Neural crest cell (in vitro differentiated cells): Measurements from ENCODE around the gene PKP4. TPM values are rescaled to one million over a fixed set of nuclear protein-coding genes. Genes with fewer than 3 reads are reported as not detected.

Experiments used
- DNase-seq: peaks from one replicate; pipeline ENCODE4 v3.0.0; 2021; ENCODE audit warnings: low read depth, mixed read lengths, low spot score
- H3K27ac Mint-ChIP-seq: one replicate; pipeline ENCODE4 v1.8.0; 2021; ENCODE audit warnings: mild to moderate bottlenecking, mixed read lengths; ENCODE audit not compliant: unreplicated experiment
- H3K27me3 Mint-ChIP-seq: 2 replicates; pipeline ENCODE4 v1.8.0; 2021; ENCODE audit warnings: low read depth, mild to moderate bottlenecking, mixed read lengths
- H3K36me3 Mint-ChIP-seq: 2 replicates; pipeline ENCODE4 v1.8.0; 2021; ENCODE audit warnings: low read depth, mild to moderate bottlenecking, mixed read lengths
- H3K4me1 Mint-ChIP-seq: 2 replicates; pipeline ENCODE4 v1.8.0; 2021; ENCODE audit warnings: mixed read lengths
- H3K4me3 Mint-ChIP-seq: one replicate; pipeline ENCODE4 v1.8.0; 2021; ENCODE audit warnings: mild to moderate bottlenecking, mixed read lengths
- H3K9me3 Mint-ChIP-seq: 2 replicates; pipeline ENCODE4 v1.8.0; 2021; ENCODE audit warnings: mixed read lengths
- total RNA-seq: library from RNA; stranded (reverse); gene quantifications from 2 replicates; pipeline ENCODE4 v1.2.1, GENCODE V29; 2021
- TF ChIP-seq, protein P1 (sequence below): fragments of 200-600 bp; sonication (generic); conservative IDR thresholded peaks from 2 replicates; pipeline ENCODE4 v1.5.0; 2021; ENCODE audit warnings: antibody characterized with exemption, mild to moderate bottlenecking

The PKP4 gene
- total RNA-seq, 1 donor from 2014 or later = 52.7 TPM

DNA sequence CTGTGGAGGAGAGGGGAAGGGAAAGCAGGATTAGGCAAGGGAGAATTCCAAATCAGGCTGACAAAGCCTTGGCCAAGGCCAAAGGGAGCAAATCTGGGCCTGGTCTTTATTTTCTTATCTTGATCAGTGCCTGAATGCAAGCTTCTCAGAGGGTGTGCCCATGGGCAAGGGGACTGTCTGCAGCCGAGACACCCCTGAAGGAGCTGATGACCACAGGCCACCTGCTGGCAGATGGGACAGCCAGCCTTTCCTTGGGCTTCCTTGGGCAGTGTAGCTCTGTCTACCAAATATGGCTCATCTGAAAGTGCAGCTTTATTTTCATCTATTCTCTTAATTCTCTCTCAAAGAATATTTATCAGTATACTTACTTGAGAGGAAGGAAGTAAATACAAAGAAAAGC is 117.0 kb downstream of the PKP4 start:
- Mint-ChIP-seq H3K27me3 (no peaks in the 10 kb centered on the region), H3K27ac (no peak overlapping the region), H3K9me3 (peaks cover 9% of the 10 kb centered on the region), H3K4me3 (no peak overlapping the region), H3K4me1 (peaks cover 7% of the 10 kb centered on the region), H3K36me3 (peaks cover 11% of the 10 kb centered on the region)
- TF ChIP-seq, protein P1, sequence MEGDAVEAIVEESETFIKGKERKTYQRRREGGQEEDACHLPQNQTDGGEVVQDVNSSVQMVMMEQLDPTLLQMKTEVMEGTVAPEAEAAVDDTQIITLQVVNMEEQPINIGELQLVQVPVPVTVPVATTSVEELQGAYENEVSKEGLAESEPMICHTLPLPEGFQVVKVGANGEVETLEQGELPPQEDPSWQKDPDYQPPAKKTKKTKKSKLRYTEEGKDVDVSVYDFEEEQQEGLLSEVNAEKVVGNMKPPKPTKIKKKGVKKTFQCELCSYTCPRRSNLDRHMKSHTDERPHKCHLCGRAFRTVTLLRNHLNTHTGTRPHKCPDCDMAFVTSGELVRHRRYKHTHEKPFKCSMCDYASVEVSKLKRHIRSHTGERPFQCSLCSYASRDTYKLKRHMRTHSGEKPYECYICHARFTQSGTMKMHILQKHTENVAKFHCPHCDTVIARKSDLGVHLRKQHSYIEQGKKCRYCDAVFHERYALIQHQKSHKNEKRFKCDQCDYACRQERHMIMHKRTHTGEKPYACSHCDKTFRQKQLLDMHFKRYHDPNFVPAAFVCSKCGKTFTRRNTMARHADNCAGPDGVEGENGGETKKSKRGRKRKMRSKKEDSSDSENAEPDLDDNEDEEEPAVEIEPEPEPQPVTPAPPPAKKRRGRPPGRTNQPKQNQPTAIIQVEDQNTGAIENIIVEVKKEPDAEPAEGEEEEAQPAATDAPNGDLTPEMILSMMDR = no peak
- DNase-seq = no peak

DNA sequence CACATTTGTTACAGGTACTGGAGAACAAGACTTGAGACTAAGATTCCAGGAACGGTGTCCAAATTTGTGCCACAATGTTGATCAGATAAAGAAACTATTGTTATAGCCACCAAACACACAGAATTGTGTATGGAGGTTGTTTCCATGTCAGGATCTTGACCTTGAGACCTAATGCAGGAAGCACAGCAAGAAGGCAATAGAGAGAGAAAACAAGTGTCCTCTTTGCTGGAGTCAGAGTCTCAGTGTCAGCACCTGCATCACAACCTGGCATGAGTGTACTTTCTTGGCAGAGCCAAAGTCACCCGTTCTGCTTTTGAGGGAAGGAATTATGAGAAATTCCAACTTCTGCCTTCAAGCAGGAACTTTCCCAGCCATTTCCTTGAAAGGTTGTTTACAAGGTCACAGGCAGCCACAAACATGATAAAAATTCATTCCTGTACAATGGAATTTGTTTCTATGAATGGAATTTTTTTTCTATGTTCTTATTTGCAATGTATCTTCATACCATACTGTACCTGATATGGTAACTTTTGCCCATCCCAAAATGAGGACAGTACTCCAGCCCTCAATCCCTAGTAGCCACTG is 118.4 kb downstream of the PKP4 start:
- H3K36me3 Mint-ChIP-seq = peaks cover 15% of the 10 kb centered on the region
- no peak for DNase-seq
- H3K4me3 Mint-ChIP-seq = no peak overlapping the region
- TF ChIP-seq, protein P1 = no peak
- peaks cover 7% of the 10 kb centered on the region for H3K4me1 Mint-ChIP-seq
- peaks cover 9% of the 10 kb centered on the region for H3K9me3 Mint-ChIP-seq
- H3K27me3 Mint-ChIP-seq = no peaks in the 10 kb centered on the region
- H3K27ac Mint-ChIP-seq = no peak overlapping the region

DNA sequence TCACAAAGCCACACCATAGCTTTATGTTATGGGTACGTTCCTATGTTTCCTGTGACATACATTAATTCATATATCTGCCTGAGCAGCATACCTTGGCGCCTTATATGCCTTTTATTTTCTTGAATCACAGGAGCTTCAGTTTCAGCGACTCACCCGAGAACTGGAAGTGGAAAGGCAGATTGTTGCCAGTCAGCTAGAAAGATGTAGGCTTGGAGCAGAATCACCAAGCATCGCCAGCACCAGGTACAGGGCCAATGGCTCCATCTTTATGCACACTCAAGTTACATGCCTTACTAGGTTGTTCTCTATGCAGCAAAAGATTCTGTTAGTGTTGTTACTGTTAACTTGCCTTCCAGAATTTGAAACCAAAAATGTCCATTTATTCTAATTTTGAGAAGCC is 120.4 kb downstream of the PKP4 start:
- TF ChIP-seq, protein P1 = no peak
- Mint-ChIP-seq H3K9me3 (peaks cover 5% of the 10 kb centered on the region), H3K27me3 (no peaks in the 10 kb centered on the region), H3K27ac (no peak overlapping the region), H3K4me1 (peaks cover 7% of the 10 kb centered on the region), H3K36me3 (peaks cover 9% of the 10 kb centered on the region), H3K4me3 (no peak overlapping the region)
- DNase-seq = no peak

DNA sequence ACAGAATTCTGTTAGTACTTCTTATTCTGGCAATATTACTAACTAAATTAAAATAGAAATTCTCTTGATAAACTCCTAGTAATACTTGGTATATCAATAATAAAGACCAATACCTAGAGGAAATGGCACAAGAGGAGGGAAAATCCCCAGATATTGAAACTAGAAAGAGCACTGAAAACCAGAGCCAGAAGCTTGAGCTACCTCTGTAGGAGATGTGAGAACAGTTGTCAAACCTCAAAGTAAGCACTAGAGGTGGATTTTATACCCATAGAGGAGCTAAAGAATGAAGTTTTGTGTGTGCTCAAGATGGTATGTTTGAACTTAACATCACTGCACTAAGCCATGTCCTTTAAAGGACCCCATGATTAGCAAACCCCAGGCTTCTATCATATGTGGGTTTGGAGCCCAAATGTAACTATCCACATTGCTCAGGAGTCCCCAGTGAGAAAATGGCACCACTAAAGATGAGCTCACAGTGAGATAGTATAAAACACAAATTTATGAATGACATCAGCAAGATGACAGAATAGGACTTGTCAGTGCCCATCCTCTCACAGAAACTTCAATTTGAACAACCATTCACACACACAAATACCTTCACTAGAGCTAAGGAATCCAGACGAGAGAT is 122.1 kb downstream of the PKP4 start:
- no peak for DNase-seq
- no peak overlapping the region for H3K27ac Mint-ChIP-seq
- H3K36me3 Mint-ChIP-seq = peaks cover 4% of the 10 kb centered on the region
- H3K4me3 Mint-ChIP-seq = no peak overlapping the region
- peaks cover 7% of the 10 kb centered on the region for H3K4me1 Mint-ChIP-seq
- no peaks in the 10 kb centered on the region for H3K9me3 Mint-ChIP-seq
- TF ChIP-seq, protein P1 = no peak
- no peaks in the 10 kb centered on the region for H3K27me3 Mint-ChIP-seq

DNA sequence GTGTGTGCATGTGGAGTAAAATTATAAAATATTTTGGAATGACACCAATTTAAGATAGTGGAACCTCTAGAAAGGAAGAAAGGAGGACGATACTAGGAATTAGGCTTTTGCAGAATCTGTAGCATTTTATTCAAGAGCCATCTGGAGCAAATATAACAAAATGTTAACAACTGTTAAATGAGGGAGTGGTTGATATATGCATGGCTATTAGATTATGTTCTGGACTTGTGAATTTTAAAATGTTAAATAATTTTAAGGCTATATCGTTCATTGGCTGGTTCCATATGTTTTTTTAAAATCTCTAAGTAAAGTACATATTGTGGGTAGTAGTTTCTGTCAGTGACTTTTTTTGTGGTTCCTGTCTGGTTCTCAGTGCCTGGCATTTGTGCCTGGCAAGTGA is 123.2 kb downstream of the PKP4 start:
- H3K4me3 Mint-ChIP-seq = no peak overlapping the region
- peaks cover 8% of the 10 kb centered on the region for H3K36me3 Mint-ChIP-seq
- TF ChIP-seq, protein P1 = no peak
- peaks cover 3% of the 10 kb centered on the region for H3K4me1 Mint-ChIP-seq
- no peak overlapping the region for H3K27ac Mint-ChIP-seq
- H3K27me3 Mint-ChIP-seq = no peaks in the 10 kb centered on the region
- no peak for DNase-seq
- no peaks in the 10 kb centered on the region for H3K9me3 Mint-ChIP-seq
